ENCODE results near the gene TTLL3.
"Not testable (repeated sequence)": the region's sequence is repeated elsewhere in the genome, so short reads cannot be mapped to it uniquely, and the experiment has no call there.

DNA sequence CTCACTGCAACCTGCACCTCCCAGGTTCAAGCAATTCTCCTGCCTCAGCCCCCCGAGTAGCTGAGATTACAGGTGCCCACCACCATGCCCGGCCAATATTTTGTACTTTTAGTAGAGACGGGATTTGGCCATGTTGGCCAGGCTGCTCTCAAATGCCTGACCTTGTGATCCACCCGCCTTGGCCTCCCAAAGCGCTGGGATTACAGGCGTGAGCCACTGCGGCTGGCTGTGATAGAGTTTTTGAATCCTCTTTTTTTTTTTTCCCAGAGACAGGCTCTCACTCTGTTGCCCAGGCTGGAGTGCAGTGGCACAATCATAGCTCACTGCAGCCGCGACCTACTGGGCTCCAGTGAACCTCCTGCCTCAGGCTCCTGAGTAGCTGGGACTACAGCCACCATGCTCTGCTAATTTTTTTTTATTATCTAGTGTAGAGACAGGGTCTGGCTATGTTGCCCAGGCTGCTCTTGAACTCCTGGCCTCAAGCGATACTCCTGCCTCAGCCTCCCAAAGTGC lies 55.1 kb downstream of the TTLL3 start:
- TF ChIP-seq, protein P1, sequence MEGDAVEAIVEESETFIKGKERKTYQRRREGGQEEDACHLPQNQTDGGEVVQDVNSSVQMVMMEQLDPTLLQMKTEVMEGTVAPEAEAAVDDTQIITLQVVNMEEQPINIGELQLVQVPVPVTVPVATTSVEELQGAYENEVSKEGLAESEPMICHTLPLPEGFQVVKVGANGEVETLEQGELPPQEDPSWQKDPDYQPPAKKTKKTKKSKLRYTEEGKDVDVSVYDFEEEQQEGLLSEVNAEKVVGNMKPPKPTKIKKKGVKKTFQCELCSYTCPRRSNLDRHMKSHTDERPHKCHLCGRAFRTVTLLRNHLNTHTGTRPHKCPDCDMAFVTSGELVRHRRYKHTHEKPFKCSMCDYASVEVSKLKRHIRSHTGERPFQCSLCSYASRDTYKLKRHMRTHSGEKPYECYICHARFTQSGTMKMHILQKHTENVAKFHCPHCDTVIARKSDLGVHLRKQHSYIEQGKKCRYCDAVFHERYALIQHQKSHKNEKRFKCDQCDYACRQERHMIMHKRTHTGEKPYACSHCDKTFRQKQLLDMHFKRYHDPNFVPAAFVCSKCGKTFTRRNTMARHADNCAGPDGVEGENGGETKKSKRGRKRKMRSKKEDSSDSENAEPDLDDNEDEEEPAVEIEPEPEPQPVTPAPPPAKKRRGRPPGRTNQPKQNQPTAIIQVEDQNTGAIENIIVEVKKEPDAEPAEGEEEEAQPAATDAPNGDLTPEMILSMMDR (IDR thresholded peaks at IDR 0.05; ENCODE audit: extremely low read depth in 1 of 2, insufficient read depth in 1 of 2, low read depth in 1 of 2, low read length in 2 of 2): not testable (repeated sequence)
- not testable (repeated sequence) for TF ChIP-seq POLR2AphosphoS5 (IDR thresholded peaks at IDR 0.05; ENCODE audit: insufficient read depth, low read depth, low read length); EZH2 (IDR thresholded peaks at IDR 0.05; ENCODE audit: borderline replicate concordance, low read depth, low read length, severe bottlenecking)

Measured in endothelial cell of umbilical vein (primary cell).